ENCODE measurements around the gene STH.

STH gene, protein sequence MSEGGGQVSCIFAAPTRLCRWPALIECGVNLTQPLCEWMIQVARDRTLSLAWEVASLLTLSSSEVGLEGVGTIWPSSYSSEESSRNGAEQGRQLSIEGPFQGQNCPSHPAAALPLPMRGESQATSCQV

GRCh38 chr17:45998987-45999899, at the start of gene STH:
TSS of gene STH (plus strand) at chr17:45999250. CDS start at chr17:45999280, 30 bp downstream.
- H3K36me3 ChIP-seq (ENCODE audit: insufficient read depth, low read length): no peaks in the 10 kb centered on the region
- no peak within 1 kb of the TSS for H3K4me3 ChIP-seq (ENCODE audit: low read depth, low read length)
- no peaks in the 10 kb centered on the region for H3K27me3 ChIP-seq (ENCODE audit: insufficient read depth, low read length)
- no peaks in the 10 kb centered on the region for H3K79me2 ChIP-seq (ENCODE audit: control insufficient read depth, insufficient read depth, low read length, unreplicated experiment)
- H3K27ac ChIP-seq (ENCODE audit: low read depth, low read length): no peak within 1 kb of the TSS
- no peak within 1 kb of the TSS for H2AFZ ChIP-seq (ENCODE audit: low read length, unreplicated experiment)
- H3K4me1 ChIP-seq (ENCODE audit: control insufficient read depth, insufficient read depth, low read length, unreplicated experiment): peaks cover 3% of the 10 kb centered on the region

- Histone ChIP-seq H3K27ac (ENCODE audit: low read depth, low read length) (no peak overlapping the region), H3K4me3 (ENCODE audit: low read depth, low read length) (no peak overlapping the region), H3K36me3 (ENCODE audit: insufficient read depth, low read length) (no peaks in the 10 kb centered on the region), H3K27me3 (ENCODE audit: insufficient read depth, low read length) (peaks cover 48% of the 10 kb centered on the region), H3K79me2 (ENCODE audit: control insufficient read depth, insufficient read depth, low read length, unreplicated experiment) (no peaks in the 10 kb centered on the region), H3K4me1 (ENCODE audit: control insufficient read depth, insufficient read depth, low read length, unreplicated experiment) (no peaks in the 10 kb centered on the region), H2AFZ (ENCODE audit: low read length, unreplicated experiment) (no peak overlapping the region)
These were observed 49.2 kb upstream of the STH start for GRCh38 chr17:45949755-45950320.

GRCh38 chr17:45950888-45951287, 48.2 kb upstream of the STH start:
- no peak overlapping the region for H2AFZ ChIP-seq (ENCODE audit: low read length, unreplicated experiment)
- H3K27ac ChIP-seq (ENCODE audit: low read depth, low read length): no peak overlapping the region
- H3K4me1 ChIP-seq (ENCODE audit: control insufficient read depth, insufficient read depth, low read length, unreplicated experiment): no peaks in the 10 kb centered on the region

GRCh38 chr17:45951403-45951802, 47.6 kb upstream of the STH start:
- Histone ChIP-seq H3K36me3 (ENCODE audit: insufficient read depth, low read length) (no peaks in the 10 kb centered on the region), H3K4me3 (ENCODE audit: low read depth, low read length) (no peak overlapping the region), H3K27ac (ENCODE audit: low read depth, low read length) (no peak overlapping the region), H3K79me2 (ENCODE audit: control insufficient read depth, insufficient read depth, low read length, unreplicated experiment) (no peaks in the 10 kb centered on the region), H3K27me3 (ENCODE audit: insufficient read depth, low read length) (peaks cover 43% of the 10 kb centered on the region), H2AFZ (ENCODE audit: low read length, unreplicated experiment) (no peak overlapping the region), H3K4me1 (ENCODE audit: control insufficient read depth, insufficient read depth, low read length, unreplicated experiment) (no peaks in the 10 kb centered on the region)

More at GRCh38 chr17:45950888-45951287, 48.2 kb upstream of the STH start:
- Histone ChIP-seq H3K27me3 (ENCODE audit: insufficient read depth, low read length) (peaks cover 43% of the 10 kb centered on the region), H3K4me3 (ENCODE audit: low read depth, low read length) (no peak overlapping the region), H3K79me2 (ENCODE audit: control insufficient read depth, insufficient read depth, low read length, unreplicated experiment) (no peaks in the 10 kb centered on the region), H3K36me3 (ENCODE audit: insufficient read depth, low read length) (no peaks in the 10 kb centered on the region)

DNA sequence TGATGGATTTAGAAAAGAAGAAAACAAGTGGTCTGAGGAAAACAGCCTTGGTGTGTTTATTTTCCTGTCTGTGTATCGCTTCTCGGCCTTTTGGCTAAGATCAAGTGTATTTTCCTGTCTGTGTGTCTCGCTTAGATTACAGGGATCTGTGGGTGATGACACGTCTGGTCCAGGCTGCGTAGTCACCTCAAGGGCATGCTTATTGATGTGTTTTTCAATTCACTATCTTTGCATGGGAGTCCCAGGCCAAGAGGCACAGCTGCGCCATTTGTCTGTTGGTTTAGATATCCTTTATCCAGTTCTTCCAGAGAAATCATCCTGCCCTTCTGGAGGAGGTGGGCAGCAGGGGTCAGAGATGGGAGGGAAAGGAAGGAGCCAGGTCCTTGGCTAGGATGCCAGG, 47.1 kb upstream of the STH start:
- Histone ChIP-seq H3K27ac (ENCODE audit: low read depth, low read length) (no peak overlapping the region), H3K4me3 (ENCODE audit: low read depth, low read length) (no peak overlapping the region), H3K27me3 (ENCODE audit: insufficient read depth, low read length) (peaks cover 43% of the 10 kb centered on the region), H3K4me1 (ENCODE audit: control insufficient read depth, insufficient read depth, low read length, unreplicated experiment) (no peaks in the 10 kb centered on the region), H2AFZ (ENCODE audit: low read length, unreplicated experiment) (no peak overlapping the region), H3K36me3 (ENCODE audit: insufficient read depth, low read length) (no peaks in the 10 kb centered on the region), H3K79me2 (ENCODE audit: control insufficient read depth, insufficient read depth, low read length, unreplicated experiment) (no peaks in the 10 kb centered on the region)

DNA sequence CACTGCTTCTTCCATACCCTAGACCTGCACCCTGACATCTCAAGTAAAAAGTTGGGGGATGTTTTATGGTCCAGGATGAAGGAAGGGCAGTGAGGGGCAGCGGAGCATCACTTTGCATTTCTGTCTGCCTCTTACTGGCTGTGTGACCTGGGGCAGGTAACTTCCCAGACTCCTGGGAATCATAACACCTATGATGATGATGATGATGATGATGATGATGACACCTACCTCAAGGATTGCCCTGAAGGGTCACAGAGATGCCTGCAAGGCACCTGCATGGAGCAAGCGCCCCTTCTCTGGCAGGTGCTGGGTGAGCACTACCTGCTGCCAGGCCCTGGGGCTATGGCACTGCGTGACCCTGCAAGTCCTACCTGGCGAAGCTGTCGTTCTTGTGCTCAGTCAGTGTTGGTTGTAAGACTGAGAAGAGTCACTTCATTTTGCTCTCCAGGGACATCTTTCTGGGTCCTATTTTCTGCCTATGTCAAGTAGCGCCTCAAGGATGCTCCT, 46.2 kb upstream of the STH start:
- no peak overlapping the region for H3K27ac ChIP-seq (ENCODE audit: low read depth, low read length)
- H3K79me2 ChIP-seq (ENCODE audit: control insufficient read depth, insufficient read depth, low read length, unreplicated experiment): no peaks in the 10 kb centered on the region
- no peaks in the 10 kb centered on the region for H3K36me3 ChIP-seq (ENCODE audit: insufficient read depth, low read length)
- no peak overlapping the region for H2AFZ ChIP-seq (ENCODE audit: low read length, unreplicated experiment)
- H3K27me3 ChIP-seq (ENCODE audit: insufficient read depth, low read length): peaks cover 47% of the 10 kb centered on the region
- no peak overlapping the region for H3K4me3 ChIP-seq (ENCODE audit: low read depth, low read length)
- no peaks in the 10 kb centered on the region for H3K4me1 ChIP-seq (ENCODE audit: control insufficient read depth, insufficient read depth, low read length, unreplicated experiment)

DNA sequence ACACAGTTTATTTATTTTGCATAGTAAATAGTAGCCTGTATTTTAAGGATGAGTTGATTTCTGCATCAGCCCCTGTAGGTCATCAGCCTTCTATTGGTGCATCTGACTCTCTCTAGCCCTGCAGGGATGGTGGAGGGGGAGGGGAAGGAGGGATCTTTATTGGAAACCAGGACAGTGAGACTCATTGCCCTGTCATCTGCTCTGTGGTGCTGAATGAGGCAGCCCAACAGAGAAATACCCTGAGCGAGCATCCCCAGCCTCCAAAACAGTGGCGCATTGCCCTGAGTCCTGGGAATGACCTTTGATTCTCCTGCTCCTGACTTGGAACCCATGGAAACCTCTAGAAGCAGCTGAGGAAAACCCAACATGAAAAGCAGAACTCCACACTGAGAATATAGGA, 45.5 kb upstream of the STH start:
- H3K27me3 ChIP-seq (ENCODE audit: insufficient read depth, low read length): peaks cover 47% of the 10 kb centered on the region
- H3K4me3 ChIP-seq (ENCODE audit: low read depth, low read length): no peak overlapping the region
- no peaks in the 10 kb centered on the region for H3K79me2 ChIP-seq (ENCODE audit: control insufficient read depth, insufficient read depth, low read length, unreplicated experiment)
- H3K4me1 ChIP-seq (ENCODE audit: control insufficient read depth, insufficient read depth, low read length, unreplicated experiment): no peaks in the 10 kb centered on the region
- H3K36me3 ChIP-seq (ENCODE audit: insufficient read depth, low read length): no peaks in the 10 kb centered on the region
- no peak overlapping the region for H3K27ac ChIP-seq (ENCODE audit: low read depth, low read length)
- H2AFZ ChIP-seq (ENCODE audit: low read length, unreplicated experiment): no peak overlapping the region

DNA sequence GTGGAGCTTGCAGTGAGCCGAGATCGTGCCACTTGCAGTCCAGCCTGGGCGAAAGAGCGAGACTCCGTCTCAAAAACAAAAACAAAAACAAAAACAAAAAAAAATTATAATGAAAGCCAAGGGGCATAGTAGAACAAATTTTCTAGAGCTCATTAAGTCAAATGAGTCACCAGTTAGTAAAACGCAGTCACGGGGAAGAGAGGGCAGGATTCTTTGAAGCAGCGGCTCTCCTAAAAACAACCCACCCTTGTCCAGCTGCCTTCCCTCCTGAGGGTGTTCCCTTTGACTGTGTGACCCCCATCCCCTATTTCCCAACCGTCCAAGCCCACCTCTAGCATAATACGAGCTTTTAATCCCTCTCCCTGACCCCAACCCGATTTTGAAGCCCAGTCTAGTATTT, 44.1 kb upstream of the STH start:
- Histone ChIP-seq H2AFZ (ENCODE audit: low read length, unreplicated experiment) (no peak overlapping the region), H3K79me2 (ENCODE audit: control insufficient read depth, insufficient read depth, low read length, unreplicated experiment) (no peaks in the 10 kb centered on the region), H3K4me1 (ENCODE audit: control insufficient read depth, insufficient read depth, low read length, unreplicated experiment) (no peaks in the 10 kb centered on the region), H3K36me3 (ENCODE audit: insufficient read depth, low read length) (no peaks in the 10 kb centered on the region), H3K4me3 (ENCODE audit: low read depth, low read length) (no peak overlapping the region), H3K27ac (ENCODE audit: low read depth, low read length) (no peak overlapping the region), H3K27me3 (ENCODE audit: insufficient read depth, low read length) (peaks cover 42% of the 10 kb centered on the region)

GRCh38 chr17:45955326-45955725, 43.7 kb upstream of the STH start:
- Histone ChIP-seq H3K4me1 (ENCODE audit: control insufficient read depth, insufficient read depth, low read length, unreplicated experiment) (no peaks in the 10 kb centered on the region), H2AFZ (ENCODE audit: low read length, unreplicated experiment) (no peak overlapping the region), H3K27ac (ENCODE audit: low read depth, low read length) (no peak overlapping the region), H3K36me3 (ENCODE audit: insufficient read depth, low read length) (no peaks in the 10 kb centered on the region), H3K79me2 (ENCODE audit: control insufficient read depth, insufficient read depth, low read length, unreplicated experiment) (no peaks in the 10 kb centered on the region), H3K4me3 (ENCODE audit: low read depth, low read length) (no peak overlapping the region), H3K27me3 (ENCODE audit: insufficient read depth, low read length) (peaks cover 42% of the 10 kb centered on the region)

GRCh38 chr17:45956090-45956489, 43.0 kb upstream of the STH start:
- Histone ChIP-seq H3K4me3 (ENCODE audit: low read depth, low read length) (no peak overlapping the region), H3K27me3 (ENCODE audit: insufficient read depth, low read length) (peaks cover 39% of the 10 kb centered on the region), H3K27ac (ENCODE audit: low read depth, low read length) (no peak overlapping the region), H2AFZ (ENCODE audit: low read length, unreplicated experiment) (no peak overlapping the region), H3K36me3 (ENCODE audit: insufficient read depth, low read length) (no peaks in the 10 kb centered on the region), H3K4me1 (ENCODE audit: control insufficient read depth, insufficient read depth, low read length, unreplicated experiment) (no peaks in the 10 kb centered on the region), H3K79me2 (ENCODE audit: control insufficient read depth, insufficient read depth, low read length, unreplicated experiment) (no peaks in the 10 kb centered on the region)
